GM19463 (cell line): ENCODE data around the gene SLCO4C1.
A peak's percentile ranks its signal among the peaks of the same experiment; 100 is the strongest.

Experiments used
- ATAC-seq: cut with Tn5 transposase; IDR thresholded peaks from one replicate; pipeline ENCODE4 v1.9.1; 2021; ENCODE audit warnings: mild to moderate bottlenecking, moderate library complexity; ENCODE audit not compliant: unreplicated experiment

The SLCO4C1 gene

GRCh38 chr5:102277144-102277543, 18.9 kb downstream of the SLCO4C1 start:
- no peak for ATAC-seq

GRCh38 chr5:102271759-102272158, 24.3 kb downstream of the SLCO4C1 start:
- no peak for ATAC-seq

DNA sequence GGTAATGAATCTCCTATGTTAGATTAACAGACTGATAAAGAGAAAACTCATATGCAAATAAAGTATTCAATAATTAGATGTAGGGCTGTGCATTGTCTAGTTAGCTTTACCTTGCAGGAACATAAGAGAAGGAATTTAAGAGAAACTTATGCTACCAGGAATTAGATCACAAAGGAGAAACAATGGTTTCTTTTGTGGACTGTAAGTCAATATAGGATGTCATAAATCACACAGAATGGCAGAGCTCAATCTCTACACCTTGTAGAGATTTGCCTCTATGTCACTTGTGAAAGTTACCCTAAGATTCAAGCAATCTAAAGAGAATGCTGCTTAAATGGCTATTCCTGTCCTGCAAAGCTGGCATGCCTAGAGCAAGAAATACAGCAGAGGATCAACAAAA, 26.0 kb downstream of the SLCO4C1 start:
- ATAC-seq, result no peak

DNA sequence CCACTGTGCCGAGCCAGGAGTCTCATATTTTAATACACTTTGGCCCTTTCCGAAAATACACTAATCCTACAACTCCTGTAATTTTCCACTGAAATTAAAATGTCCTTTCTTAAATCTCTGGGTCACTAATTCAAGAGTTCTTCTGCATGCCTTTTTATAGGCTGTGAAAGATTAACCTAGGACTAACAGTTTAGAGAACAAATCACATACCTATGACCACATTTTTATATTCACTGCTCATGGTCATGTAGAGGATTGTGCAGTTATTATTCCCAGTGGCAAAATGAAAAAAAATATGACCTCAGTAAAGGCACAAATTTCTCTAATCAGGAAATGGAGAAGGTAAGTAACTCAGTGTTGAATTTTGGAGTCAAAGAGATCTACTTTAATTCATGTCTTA, 33.4 kb downstream of the SLCO4C1 start:
- ATAC-seq, result no peak

DNA sequence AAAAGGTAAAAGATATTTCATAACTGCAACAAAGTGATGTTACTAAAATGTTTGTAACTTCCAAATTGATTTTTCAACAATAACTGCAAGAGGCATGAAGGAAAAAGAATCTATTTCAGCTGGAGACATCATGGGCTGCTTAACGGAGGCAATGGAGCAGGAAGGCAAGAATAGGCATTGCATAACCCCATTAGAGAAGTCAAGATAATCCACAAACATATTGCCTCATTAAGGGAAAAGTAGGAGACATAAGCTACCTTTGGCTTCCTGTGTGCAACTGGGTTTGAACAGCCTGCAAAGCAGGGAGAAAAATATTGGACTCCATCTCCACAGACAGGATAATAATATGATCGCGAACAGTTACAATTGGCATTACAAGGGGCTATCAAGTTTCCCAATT, 46.7 kb downstream of the SLCO4C1 start:
- no peak for ATAC-seq

- ATAC-seq, result no peak
Measured at GRCh38 chr5:102243213-102243612, 52.9 kb downstream of the SLCO4C1 start.

DNA sequence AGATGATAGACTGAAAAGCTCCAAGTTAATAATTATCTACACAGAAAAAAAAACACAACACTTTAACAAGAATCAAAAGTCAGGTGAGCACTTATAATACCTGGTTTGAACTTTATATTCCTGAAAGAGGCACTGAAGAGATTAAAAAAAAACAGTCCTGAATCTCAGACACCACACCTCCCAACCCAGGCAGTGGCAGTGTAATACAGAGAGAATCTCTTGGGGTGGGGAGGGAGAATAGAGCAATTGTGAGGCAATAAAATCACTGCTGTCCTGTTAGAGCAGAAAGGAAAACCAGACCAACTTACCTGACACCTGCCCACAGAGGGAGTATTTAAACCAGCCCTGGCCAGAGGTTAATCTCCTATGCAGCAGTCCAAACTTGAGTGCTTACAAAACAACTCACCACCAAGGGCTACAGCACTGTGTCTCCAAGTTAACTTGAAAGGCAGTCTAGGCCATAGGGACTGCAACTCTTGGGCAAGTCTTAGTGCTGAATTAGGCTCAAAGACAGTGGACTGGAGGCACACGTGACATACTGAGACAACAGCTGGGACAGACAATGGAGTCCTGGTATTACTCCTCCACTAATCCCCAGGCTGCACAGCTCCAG, 54.2 kb downstream of the SLCO4C1 start:
- ATAC-seq, result no peak

DNA sequence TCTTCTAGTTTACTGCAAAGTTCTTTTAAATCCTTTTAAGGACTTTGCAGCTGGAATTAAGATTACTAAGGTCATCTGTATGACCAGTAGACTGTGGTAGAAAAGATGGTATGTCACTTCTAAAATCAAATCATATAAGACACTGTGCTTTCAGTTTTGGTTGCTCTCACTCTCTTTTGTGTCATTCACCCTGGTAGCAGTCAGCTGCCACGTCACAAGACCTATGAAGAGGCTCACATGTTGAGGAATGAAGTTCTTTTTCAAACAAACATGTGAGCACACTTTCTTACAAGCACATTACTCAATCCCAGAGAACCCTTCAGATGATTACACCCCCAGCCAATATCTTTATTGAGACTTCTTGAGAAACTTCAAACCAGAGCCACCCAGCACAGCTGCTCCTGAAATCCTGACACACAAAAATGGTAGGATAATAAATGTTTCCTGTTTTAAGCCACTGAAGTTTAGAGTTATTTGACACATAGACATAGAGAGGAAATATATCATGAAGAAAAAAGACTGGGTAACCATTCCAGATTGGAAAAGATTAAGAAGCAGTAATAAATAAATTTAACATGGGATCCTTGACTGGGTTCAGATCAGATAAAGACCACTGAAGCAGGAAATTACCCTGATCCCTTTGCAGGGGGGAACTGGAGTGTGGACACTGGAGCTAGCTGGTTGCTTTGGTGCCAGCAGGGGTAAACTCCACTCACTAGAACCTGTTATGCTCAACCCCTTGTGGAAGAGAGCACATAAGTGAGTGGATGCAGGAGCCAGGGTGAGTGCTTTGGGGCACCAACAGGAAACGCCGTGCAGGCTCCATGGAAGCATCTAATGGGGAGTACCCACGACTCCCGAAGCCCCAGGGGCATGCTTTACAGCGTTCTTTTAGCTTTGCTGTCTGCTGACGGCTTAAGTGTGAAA, 64.1 kb downstream of the SLCO4C1 start:
- peak; percentile 87 for ATAC-seq

- no peak for ATAC-seq
Measured at GRCh38 chr5:102229685-102230084, 66.4 kb downstream of the SLCO4C1 start.

GRCh38 chr5:102226321-102226720, 69.8 kb downstream of the SLCO4C1 start:
- ATAC-seq, result no peak

GRCh38 chr5:102223542-102224477, 72.3 kb downstream of the SLCO4C1 start:
- no peak for ATAC-seq

DNA sequence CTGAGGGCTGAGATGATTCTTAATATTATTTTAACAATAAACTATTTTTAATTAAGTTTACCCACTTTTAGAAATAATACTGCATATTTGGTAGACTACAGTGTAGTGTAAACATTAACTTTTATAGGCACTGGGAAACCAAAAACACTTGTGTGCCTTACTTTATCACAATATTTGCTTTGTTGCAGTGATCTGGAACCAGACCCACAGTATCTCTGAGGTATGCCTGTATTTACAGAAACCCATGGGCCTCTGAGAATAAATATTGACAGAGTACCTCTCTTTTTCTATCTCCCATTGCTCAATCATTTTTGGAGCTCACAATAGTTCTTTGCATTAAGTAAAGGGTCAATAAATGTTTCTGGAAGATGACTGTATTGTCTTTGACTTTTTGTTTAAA, 73.3 kb downstream of the SLCO4C1 start:
- ATAC-seq, result no peak

DNA sequence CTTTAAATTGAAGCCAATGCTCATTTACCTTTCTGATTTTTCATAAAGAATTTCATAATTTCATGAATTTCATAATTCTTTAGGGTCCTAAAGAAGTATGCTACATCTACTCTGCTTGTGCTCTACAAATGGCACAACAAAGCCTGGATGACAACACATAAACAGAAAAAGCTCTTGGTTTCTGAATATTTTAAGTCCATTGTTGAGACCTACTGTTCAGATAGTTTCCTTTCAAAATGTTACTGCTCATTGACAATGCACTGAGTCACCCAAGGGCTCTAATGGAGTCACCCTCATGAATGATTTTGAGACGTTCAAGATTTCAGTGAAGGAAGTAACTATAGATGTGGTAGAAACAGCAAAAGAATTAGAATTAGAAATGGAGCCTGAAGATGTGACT, 74.1 kb downstream of the SLCO4C1 start:
- ATAC-seq, result no peak

- ATAC-seq, result peak; percentile 68
Measured at GRCh38 chr5:102218159-102218558, 77.9 kb downstream of the SLCO4C1 start.

DNA sequence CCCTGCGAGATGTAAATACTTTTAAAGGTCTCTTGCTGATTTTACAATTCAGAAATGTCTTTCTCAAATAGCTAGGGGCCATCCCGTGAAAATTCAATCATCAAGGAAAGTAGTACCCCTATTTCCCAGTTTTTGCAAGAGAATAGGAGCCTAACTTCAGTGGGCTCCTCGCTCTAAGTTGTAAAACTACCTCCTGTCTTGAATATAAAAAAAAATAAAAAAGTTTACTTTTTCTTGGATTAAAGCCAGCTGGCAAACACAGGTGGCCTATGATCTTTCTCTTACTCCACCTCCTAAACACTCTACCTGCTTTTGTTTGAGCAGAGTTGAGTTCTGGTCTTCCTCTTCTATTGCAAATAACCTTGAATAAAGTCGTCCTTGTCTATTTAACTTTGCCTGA, 79.4 kb downstream of the SLCO4C1 start:
- no peak for ATAC-seq

DNA sequence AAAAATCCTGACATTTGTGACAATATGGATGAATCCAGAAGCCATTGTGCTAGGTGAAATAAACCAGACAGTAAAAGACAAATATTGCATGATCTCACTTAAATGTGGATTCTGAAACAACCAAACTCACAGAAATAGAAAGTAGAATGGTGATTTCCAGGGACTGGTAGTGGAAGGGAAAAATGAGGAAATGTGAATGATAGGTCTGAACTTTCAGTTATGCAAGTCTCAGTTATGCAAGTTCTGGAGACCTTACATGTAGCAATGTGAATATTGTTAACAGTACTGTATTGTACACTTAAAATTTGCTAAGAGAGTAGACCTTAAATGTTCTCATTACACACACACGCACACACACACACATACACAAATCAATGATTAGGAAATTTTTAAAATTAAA, 84.9 kb downstream of the SLCO4C1 start:
- ATAC-seq, result peak; percentile 60

GRCh38 chr5:102200861-102201260, 95.2 kb downstream of the SLCO4C1 start:
- ATAC-seq, result no peak

DNA sequence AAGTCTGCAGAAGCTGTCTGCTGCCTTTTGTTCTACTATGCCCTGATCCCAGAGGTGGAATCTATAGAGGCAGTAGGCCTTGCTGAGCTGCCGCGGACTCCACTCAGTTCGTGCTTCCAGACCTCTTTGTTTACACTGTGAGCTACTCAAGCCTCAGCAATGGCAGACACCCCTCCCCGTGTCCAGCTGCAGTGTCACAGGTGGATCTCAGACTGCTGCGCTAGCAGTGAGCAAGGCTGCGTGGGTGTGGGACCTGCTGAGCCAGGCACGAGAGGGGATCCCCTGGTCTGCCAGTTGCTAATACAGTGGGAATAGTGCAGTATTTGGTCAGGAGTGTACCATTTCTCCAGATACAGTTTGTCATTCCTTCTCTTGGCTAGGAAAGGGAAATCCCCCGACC, 99.6 kb downstream of the SLCO4C1 start:
- no peak for ATAC-seq
